ENCODE results near the gene ATN1.

The ATN1 gene

GRCh38 chr12:6957741-6958608 is 30.2 kb downstream of the ATN1 start:
- no peak for DNase-seq (ENCODE audit: low read depth)

- DNase-seq (ENCODE audit: low read depth) = no peak
These were observed 30.9 kb downstream of the ATN1 start for GRCh38 chr12:6958609-6959057.

- no peak for DNase-seq (ENCODE audit: low read depth)
These were observed 31.5 kb downstream of the ATN1 start for GRCh38 chr12:6959058-6959804.

GRCh38 chr12:6959805-6960592 is 32.2 kb downstream of the ATN1 start:
- no peak for DNase-seq (ENCODE audit: low read depth)

- no peak for DNase-seq (ENCODE audit: low read depth)
These were observed 33.0 kb downstream of the ATN1 start for GRCh38 chr12:6960593-6961277.

GRCh38 chr12:6961278-6961694 is 33.5 kb downstream of the ATN1 start:
- no peak for DNase-seq (ENCODE audit: low read depth)

- no peak for DNase-seq (ENCODE audit: low read depth)
These were observed 34.0 kb downstream of the ATN1 start for GRCh38 chr12:6961695-6962284.

GRCh38 chr12:6962285-6963015 is 34.7 kb downstream of the ATN1 start:
- no peak for DNase-seq (ENCODE audit: low read depth)

GRCh38 chr12:6963016-6963731 is 35.4 kb downstream of the ATN1 start:
- no peak for DNase-seq (ENCODE audit: low read depth)

GRCh38 chr12:6963791-6964413 is 36.1 kb downstream of the ATN1 start:
- no peak for DNase-seq (ENCODE audit: low read depth)

- no peak for DNase-seq (ENCODE audit: low read depth)
These were observed 36.9 kb downstream of the ATN1 start for GRCh38 chr12:6964605-6965025.

- no peak for DNase-seq (ENCODE audit: low read depth)
These were observed 37.4 kb downstream of the ATN1 start for GRCh38 chr12:6965026-6965661.

- DNase-seq (ENCODE audit: low read depth) = no peak
These were observed 38.0 kb downstream of the ATN1 start for GRCh38 chr12:6965714-6966113.

- DNase-seq (ENCODE audit: low read depth) = no peak
These were observed 38.6 kb downstream of the ATN1 start for GRCh38 chr12:6966351-6966750.

GRCh38 chr12:6967651-6968100 is 39.9 kb downstream of the ATN1 start:
- DNase-seq (ENCODE audit: low read depth) = no peak

- DNase-seq (ENCODE audit: low read depth) = no peak
These were observed 40.7 kb downstream of the ATN1 start for GRCh38 chr12:6968426-6968825.

GRCh38 chr12:6970096-6970527 is 42.4 kb downstream of the ATN1 start:
- DNase-seq (ENCODE audit: low read depth) = no peak

GRCh38 chr12:6974180-6974579 is 46.4 kb downstream of the ATN1 start:
- DNase-seq (ENCODE audit: low read depth) = no peak

Data from GM04503 (cell line).